ENCODE measurements around the gene CYP11A1. TPM values are rescaled to one million over a fixed set of nuclear protein-coding genes. Genes with fewer than 3 reads are reported as not detected.
"Not testable (repeated sequence)": the region's sequence is repeated elsewhere in the genome, so short reads cannot be mapped to it uniquely, and the experiment has no call there.

The CYP11A1 gene
- total RNA-seq, 1 experiment from 2014 or later, result not detected

- no peak for DNase-seq (ENCODE audit: extremely low read depth, low read depth)
Observed at GRCh38 chr15:74400915-74401757, 33.7 kb upstream of the CYP11A1 start.

- no peak for DNase-seq (ENCODE audit: extremely low read depth, low read depth)
Observed at GRCh38 chr15:74400313-74400860, 32.9 kb upstream of the CYP11A1 start.

GRCh38 chr15:74399511-74400312, 32.3 kb upstream of the CYP11A1 start:
- no peak for DNase-seq (ENCODE audit: extremely low read depth, low read depth)

- no peak for DNase-seq (ENCODE audit: extremely low read depth, low read depth)
Observed at GRCh38 chr15:74399100-74399499, 31.7 kb upstream of the CYP11A1 start.

GRCh38 chr15:74398183-74398582, 30.7 kb upstream of the CYP11A1 start:
- DNase-seq (ENCODE audit: extremely low read depth, low read depth), result no peak

- DNase-seq (ENCODE audit: extremely low read depth, low read depth), result no peak
Observed at GRCh38 chr15:74397239-74398068, 30.0 kb upstream of the CYP11A1 start.

GRCh38 chr15:74396445-74397238, 29.2 kb upstream of the CYP11A1 start:
- no peak for DNase-seq (ENCODE audit: extremely low read depth, low read depth)

GRCh38 chr15:74396146-74396438, 28.6 kb upstream of the CYP11A1 start:
- no peak for DNase-seq (ENCODE audit: extremely low read depth, low read depth)

- DNase-seq (ENCODE audit: extremely low read depth, low read depth), result no peak
Observed at GRCh38 chr15:74395319-74396145, 28.1 kb upstream of the CYP11A1 start.

- DNase-seq (ENCODE audit: extremely low read depth, low read depth), result no peak
Observed at GRCh38 chr15:74394090-74394846, 26.8 kb upstream of the CYP11A1 start.

GRCh38 chr15:74393423-74393822, 26.0 kb upstream of the CYP11A1 start:
- no peak for DNase-seq (ENCODE audit: extremely low read depth, low read depth)

GRCh38 chr15:74392902-74393301, 25.5 kb upstream of the CYP11A1 start:
- DNase-seq (ENCODE audit: extremely low read depth, low read depth), result no peak

- DNase-seq (ENCODE audit: extremely low read depth, low read depth), result no peak
Observed at GRCh38 chr15:74392451-74392830, 25.0 kb upstream of the CYP11A1 start.

- no peak for DNase-seq (ENCODE audit: extremely low read depth, low read depth)
Observed at GRCh38 chr15:74391582-74392450, 24.4 kb upstream of the CYP11A1 start.

GRCh38 chr15:74390647-74391288, 23.3 kb upstream of the CYP11A1 start:
- no peak for DNase-seq (ENCODE audit: extremely low read depth, low read depth)

- not testable (repeated sequence) for DNase-seq (ENCODE audit: extremely low read depth, low read depth)
Observed at GRCh38 chr15:74390049-74390646, 22.7 kb upstream of the CYP11A1 start.

Data from NCI-H460 (cell line).